Progenitor cell of endocrine pancreas (in vitro differentiated cells): Measurements from ENCODE around the gene CPZ. TPM values are rescaled to one million over a fixed set of nuclear protein-coding genes. Genes with fewer than 3 reads are reported as not detected.
A peak's percentile ranks its signal among the peaks of the same experiment; 100 is the strongest.

Source experiments
- DNase-seq: peaks from one replicate; pipeline ENCODE4 v3.0.0; 2021; ENCODE audit warnings: low spot score; ENCODE audit not compliant: unreplicated experiment
- H3K27ac Mint-ChIP-seq: 2 replicates; pipeline ENCODE4 v1.8.0; 2021; ENCODE audit warnings: mild to moderate bottlenecking, moderate library complexity, mixed read lengths
- H3K27me3 Mint-ChIP-seq: 2 replicates; pipeline ENCODE4 v1.8.0; 2021; ENCODE audit warnings: mixed read lengths
- H3K36me3 Mint-ChIP-seq: 2 replicates; pipeline ENCODE4 v1.8.0; 2022; ENCODE audit warnings: mixed read lengths; ENCODE audit not compliant: insufficient read depth
- H3K4me1 Mint-ChIP-seq: 2 replicates; pipeline ENCODE4 v1.8.0; 2021; ENCODE audit warnings: low read depth, mixed read lengths
- H3K4me3 Mint-ChIP-seq: 2 replicates; pipeline ENCODE4 v1.8.0; 2021; ENCODE audit warnings: low read depth, mild to moderate bottlenecking, moderate library complexity, mixed read lengths
- H3K9me3 Mint-ChIP-seq: 2 replicates; pipeline ENCODE4 v1.8.0; 2021; ENCODE audit warnings: low read depth, mixed read lengths
- total RNA-seq: library from RNA; stranded (reverse); gene quantifications from 2 replicates; pipeline ENCODE4 v1.2.1, GENCODE V29; 2021
- TF ChIP-seq, protein P1 (sequence below): fragments of 200-600 bp; sonication (generic); IDR thresholded peaks from one replicate; pipeline ENCODE4 v1.5.0; 2021; ENCODE audit warnings: antibody characterized with exemption, mild to moderate bottlenecking; ENCODE audit not compliant: unreplicated experiment

CPZ gene
- total RNA-seq, 1 donor from 2014 or later = 0.19 TPM

DNA sequence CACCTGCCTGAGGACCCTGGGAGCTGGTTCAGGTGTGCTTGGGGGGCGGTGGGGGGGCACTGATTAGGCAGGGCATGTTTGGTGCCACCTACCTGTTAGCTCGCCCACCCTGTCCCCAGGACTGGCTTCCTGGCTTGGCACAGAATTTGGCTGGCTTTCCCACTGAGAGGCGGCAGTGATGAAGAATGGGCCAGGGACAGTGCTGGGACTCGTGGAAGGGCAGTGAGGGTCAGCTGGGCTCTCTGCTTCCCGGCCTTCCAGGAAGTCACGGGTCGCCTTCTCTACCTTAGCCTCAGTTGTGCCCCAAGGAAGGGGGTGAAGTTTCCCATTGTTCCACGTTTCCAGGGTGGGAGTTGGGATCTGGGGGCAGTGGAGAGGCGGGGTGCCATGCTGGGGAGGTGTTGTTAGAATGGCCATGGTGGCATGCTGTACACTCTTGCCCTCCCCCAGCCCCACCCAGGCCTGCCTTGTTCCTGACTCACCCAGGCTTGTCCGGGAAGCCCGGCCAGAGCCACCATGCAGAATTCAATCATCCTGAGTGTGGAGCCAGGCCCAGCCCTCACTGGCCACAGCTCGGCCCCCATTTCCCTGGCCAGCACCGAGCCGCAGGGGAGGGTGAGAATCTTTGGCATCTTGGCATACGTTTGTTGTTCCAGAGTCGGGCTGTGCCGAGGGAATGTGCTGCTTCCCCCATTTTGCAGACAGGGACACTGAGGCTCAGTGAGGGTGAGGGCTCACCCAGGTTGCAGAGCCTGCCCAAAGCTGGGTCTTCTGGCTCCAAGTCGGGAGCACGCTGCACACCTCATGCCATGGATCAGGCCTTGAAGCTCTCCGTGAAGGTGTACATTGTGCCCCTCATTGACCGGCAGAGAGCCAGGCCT, 34.2 kb upstream of the CPZ start:
- no peak overlapping the region for H3K4me3 Mint-ChIP-seq
- H3K27me3 Mint-ChIP-seq = peaks cover 2% of the 10 kb centered on the region
- H3K27ac Mint-ChIP-seq = no peak overlapping the region
- no peaks in the 10 kb centered on the region for H3K9me3 Mint-ChIP-seq
- H3K36me3 Mint-ChIP-seq = no peaks in the 10 kb centered on the region
- no peak for DNase-seq
- peaks cover 22% of the 10 kb centered on the region for H3K4me1 Mint-ChIP-seq
- TF ChIP-seq, protein P1, sequence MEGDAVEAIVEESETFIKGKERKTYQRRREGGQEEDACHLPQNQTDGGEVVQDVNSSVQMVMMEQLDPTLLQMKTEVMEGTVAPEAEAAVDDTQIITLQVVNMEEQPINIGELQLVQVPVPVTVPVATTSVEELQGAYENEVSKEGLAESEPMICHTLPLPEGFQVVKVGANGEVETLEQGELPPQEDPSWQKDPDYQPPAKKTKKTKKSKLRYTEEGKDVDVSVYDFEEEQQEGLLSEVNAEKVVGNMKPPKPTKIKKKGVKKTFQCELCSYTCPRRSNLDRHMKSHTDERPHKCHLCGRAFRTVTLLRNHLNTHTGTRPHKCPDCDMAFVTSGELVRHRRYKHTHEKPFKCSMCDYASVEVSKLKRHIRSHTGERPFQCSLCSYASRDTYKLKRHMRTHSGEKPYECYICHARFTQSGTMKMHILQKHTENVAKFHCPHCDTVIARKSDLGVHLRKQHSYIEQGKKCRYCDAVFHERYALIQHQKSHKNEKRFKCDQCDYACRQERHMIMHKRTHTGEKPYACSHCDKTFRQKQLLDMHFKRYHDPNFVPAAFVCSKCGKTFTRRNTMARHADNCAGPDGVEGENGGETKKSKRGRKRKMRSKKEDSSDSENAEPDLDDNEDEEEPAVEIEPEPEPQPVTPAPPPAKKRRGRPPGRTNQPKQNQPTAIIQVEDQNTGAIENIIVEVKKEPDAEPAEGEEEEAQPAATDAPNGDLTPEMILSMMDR = no peak

DNA sequence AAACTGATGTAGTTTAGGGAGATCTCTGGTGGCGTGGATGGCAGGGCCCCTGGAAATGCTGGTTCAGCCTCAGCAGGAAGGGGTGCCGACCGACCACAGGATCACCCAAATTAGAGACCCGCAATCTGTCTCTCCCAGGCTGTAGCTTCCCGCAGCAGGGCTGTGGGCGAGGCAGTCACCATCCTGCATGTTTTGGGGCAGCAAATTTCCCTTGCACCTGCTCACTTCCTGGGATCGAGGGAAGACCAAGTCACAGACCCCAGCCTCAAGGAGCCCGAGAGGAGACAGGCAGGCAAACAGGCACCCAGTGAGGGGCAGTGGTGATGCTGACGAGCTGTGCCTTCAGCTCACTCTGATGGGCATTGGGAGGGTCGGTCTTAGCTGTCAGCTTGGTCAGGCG, 33.6 kb upstream of the CPZ start:
- Mint-ChIP-seq H3K27ac (no peak overlapping the region), H3K9me3 (no peaks in the 10 kb centered on the region), H3K36me3 (no peaks in the 10 kb centered on the region), H3K4me3 (no peak overlapping the region), H3K4me1 (peaks cover 22% of the 10 kb centered on the region), H3K27me3 (peaks cover 2% of the 10 kb centered on the region)
- TF ChIP-seq, protein P1 = no peak
- no peak for DNase-seq

DNA sequence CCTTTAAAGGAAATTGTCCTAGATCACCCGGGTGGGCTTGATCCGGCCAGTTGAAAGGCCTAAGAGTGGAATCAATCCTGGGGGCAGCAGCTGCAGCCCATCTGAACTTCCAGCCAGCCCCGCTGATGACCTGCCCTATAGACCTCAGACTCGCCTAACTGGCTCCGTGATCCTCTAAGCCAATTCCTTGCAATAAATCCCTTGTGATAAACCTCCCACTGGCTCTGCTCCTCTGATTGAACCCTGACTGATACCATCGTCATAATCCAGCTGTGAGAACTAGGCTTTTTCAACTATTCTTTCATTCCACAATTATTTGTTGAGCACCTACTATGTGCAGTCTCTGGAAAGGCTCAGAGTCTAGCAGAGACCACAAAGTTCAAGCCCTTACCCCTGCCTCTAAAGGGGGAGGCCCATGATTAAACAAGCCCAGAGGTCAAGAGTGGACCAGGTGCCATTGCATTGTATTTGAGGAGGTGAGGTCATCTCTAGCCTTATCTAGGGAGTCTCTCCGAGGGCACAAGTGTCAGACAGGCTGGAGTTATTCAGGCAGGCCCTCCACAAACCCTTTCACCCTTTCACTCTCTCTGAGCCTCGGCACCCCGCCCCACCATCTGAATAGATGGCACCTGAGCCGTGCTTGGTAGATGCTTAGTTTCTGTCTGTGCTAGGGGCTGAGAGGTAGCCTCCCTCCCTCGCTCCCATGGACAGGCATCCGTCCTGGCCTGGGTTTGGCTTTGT, 32.9 kb upstream of the CPZ start:
- no peaks in the 10 kb centered on the region for H3K9me3 Mint-ChIP-seq
- TF ChIP-seq, protein P1 = no peak
- H3K27ac Mint-ChIP-seq = no peak overlapping the region
- no peak for DNase-seq
- H3K27me3 Mint-ChIP-seq = no peaks in the 10 kb centered on the region
- no peaks in the 10 kb centered on the region for H3K36me3 Mint-ChIP-seq
- H3K4me3 Mint-ChIP-seq = no peak overlapping the region
- peaks cover 22% of the 10 kb centered on the region for H3K4me1 Mint-ChIP-seq

DNA sequence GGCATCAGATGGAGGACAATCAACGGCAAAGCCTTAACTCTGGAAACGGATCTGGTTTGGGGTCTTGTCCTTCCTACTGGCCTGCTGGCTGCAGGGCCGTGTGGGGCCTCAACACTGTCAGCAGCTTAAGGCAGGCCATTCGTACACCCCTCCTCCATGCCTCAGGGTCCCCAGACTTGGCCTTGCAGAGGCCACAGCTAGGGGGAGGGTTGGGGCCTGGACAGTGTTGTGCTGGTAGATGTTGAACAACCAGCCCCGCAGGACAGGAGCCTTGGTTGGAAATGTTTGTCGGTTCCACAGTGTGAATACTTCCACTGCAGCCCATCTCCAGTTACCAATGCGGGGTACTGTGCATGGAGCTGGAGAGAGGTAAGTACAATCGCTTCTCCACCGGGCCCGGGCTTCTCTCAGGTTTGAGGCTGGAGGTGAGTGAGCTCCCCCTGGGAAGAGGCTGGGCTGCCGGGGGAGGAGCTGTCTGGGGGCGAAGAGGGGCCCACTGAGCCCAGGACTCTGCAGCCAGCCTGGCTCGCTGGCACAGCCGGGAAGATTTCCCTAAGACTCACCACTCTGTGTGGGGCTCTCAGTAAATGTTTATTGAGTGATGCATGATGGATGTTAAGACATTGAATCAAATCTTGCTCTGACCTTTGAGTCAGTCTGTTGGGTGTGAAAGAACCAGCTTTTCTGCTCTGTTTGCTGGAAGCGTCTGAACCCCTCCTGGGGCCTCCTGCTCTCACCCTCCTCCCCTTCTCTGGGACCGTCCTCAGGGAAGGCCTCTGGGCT, 32.1 kb upstream of the CPZ start:
- DNase-seq = no peak
- H3K9me3 Mint-ChIP-seq = no peaks in the 10 kb centered on the region

More for the DNA sequence above, 32.1 kb upstream of the CPZ start:
- H3K36me3 Mint-ChIP-seq = no peaks in the 10 kb centered on the region
- H3K27me3 Mint-ChIP-seq = no peaks in the 10 kb centered on the region
- H3K27ac Mint-ChIP-seq = peak overlapping the region; percentile 85
- TF ChIP-seq, protein P1 = no peak
- H3K4me1 Mint-ChIP-seq = peaks cover 22% of the 10 kb centered on the region
- H3K4me3 Mint-ChIP-seq = no peak overlapping the region
